Esophagus muscularis mucosa (tissue), 2 donors: ENCODE results near the gene HCK.

Experiments
- POLR2A ChIP-seq: fragments of 450-650 bp; IDR thresholded peaks from one replicate; pipeline ENCODE4 v1.6.1; 2017; ENCODE audit warnings: antibody characterized with exemption, moderate library complexity, mild to moderate bottlenecking, low read depth
- POLR2AphosphoS5 ChIP-seq, 2 donors: sonication (generic); formaldehyde crosslinking; IDR thresholded peaks; one replicate each; pipeline ENCODE4 v1.6.1; 2017; ENCODE audit warnings: antibody characterized with exemption in 2 of 2

DNA sequence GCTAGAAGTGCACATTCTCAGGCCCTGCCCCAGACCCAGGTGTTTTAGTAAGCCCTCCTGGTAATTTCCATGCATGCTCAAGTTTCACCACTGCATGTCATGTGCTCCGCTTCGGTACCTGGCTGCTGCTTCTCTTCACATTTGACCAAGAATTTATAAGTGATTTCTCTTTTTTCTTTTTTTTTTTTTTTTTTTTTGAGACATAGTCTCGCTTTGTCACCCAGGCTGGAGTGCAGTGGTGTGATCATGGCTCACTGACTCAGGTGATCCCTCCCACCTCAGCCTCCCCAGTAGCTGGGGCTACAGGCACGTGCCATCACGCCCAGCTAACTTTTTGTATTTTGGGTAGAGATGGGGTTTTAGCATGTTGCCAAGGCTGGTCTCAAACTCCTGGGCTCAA, 73.5 kb downstream of the HCK start:
- TF ChIP-seq POLR2A (no peak), POLR2AphosphoS5 (IDR thresholded peaks at IDR 0.05) (no peak)
